H9 (cell line): ENCODE measurements around the gene CFHR2. TPM values are rescaled to one million over a fixed set of nuclear protein-coding genes. Genes with fewer than 3 reads are reported as not detected.

ENCODE experiments used
- DNase-seq: peaks from one replicate; pipeline ENCODE4 v3.0.0-alpha.2; 2017
- H2AFZ ChIP-seq: one replicate; pipeline ENCODE4 v1.6.1; 2013; ENCODE audit warnings: mild to moderate bottlenecking, low read length, control low read depth, moderate library complexity
- H2AK5ac ChIP-seq: 2 replicates; pipeline ENCODE4 v1.6.1; 2013; ENCODE audit warnings: low read length, control low read depth, mixed read lengths; ENCODE audit not compliant: insufficient read length
- H2BK120ac ChIP-seq: one replicate; pipeline ENCODE4 v1.6.1; 2013; ENCODE audit warnings: low read depth, mild to moderate bottlenecking, low read length, control low read depth, inconsistent platforms; ENCODE audit not compliant: poor library complexity, severe bottlenecking
- H2BK12ac ChIP-seq: 2 replicates; pipeline ENCODE4 v1.6.1; 2013; ENCODE audit warnings: low read length, control low read depth, mixed read lengths, low read depth; ENCODE audit not compliant: insufficient read length
- H2BK15ac ChIP-seq: 2 replicates; pipeline ENCODE4 v1.6.1; 2013; ENCODE audit warnings: low read depth, low read length, control low read depth
- H2BK20ac ChIP-seq: one replicate; pipeline ENCODE4 v1.6.1; 2013; ENCODE audit warnings: low read depth, mild to moderate bottlenecking, low read length, control low read depth, inconsistent platforms; ENCODE audit not compliant: poor library complexity, severe bottlenecking
- H2BK5ac ChIP-seq: 2 replicates; pipeline ENCODE4 v1.6.1; 2013; ENCODE audit warnings: low read length, control low read depth, mixed read lengths; ENCODE audit not compliant: insufficient read length
- H3K14ac ChIP-seq: 2 replicates; pipeline ENCODE4 v1.6.1; 2013; ENCODE audit warnings: low read length, control low read depth; ENCODE audit not compliant: insufficient read depth
- H3K18ac ChIP-seq: 2 replicates; pipeline ENCODE4 v1.6.1; 2013; ENCODE audit warnings: low read depth, mild to moderate bottlenecking, mixed read lengths, low read length, control low read depth; ENCODE audit not compliant: insufficient read length
- H3K23ac ChIP-seq: 2 replicates; pipeline ENCODE4 v1.6.1; 2013; ENCODE audit warnings: low read length, control low read depth, mixed read lengths, low read depth; ENCODE audit not compliant: insufficient read length
- H3K23me2 ChIP-seq: 2 replicates; pipeline ENCODE4 v1.6.1; 2013; ENCODE audit warnings: low read depth, mild to moderate bottlenecking, mixed read lengths, low read length, control low read depth; ENCODE audit not compliant: insufficient read length, poor library complexity, severe bottlenecking
- H3K27ac ChIP-seq: 2 replicates; pipeline ENCODE4 v1.5.1; 2013; ENCODE audit warnings: low read length, control low read depth, mixed read lengths, low read depth; ENCODE audit not compliant: insufficient read length
- H3K27me3 ChIP-seq: 2 replicates; pipeline ENCODE4 v1.6.1; 2013; ENCODE audit warnings: low read length, control low read depth, inconsistent platforms; ENCODE audit not compliant: insufficient read depth
- H3K4ac ChIP-seq: 2 replicates; pipeline ENCODE4 v1.6.1; 2013; ENCODE audit warnings: low read depth, mild to moderate bottlenecking, control low read depth, inconsistent platforms, low read length, moderate library complexity
- H3K4me1 ChIP-seq: 2 replicates; pipeline ENCODE4 v1.6.1; 2013; ENCODE audit warnings: low read length, control low read depth, inconsistent platforms; ENCODE audit not compliant: insufficient read depth
- H3K4me2 ChIP-seq: 2 replicates; pipeline ENCODE4 v1.6.1; 2013; ENCODE audit warnings: low read length, control low read depth, mixed read lengths; ENCODE audit not compliant: insufficient read length, insufficient read depth
- H3K56ac ChIP-seq: 2 replicates; pipeline ENCODE4 v1.6.1; 2013; ENCODE audit warnings: low read depth, mild to moderate bottlenecking, mixed read lengths, low read length, control low read depth; ENCODE audit not compliant: insufficient read length
- H3K79me1 ChIP-seq: 2 replicates; pipeline ENCODE4 v1.6.1; 2013; ENCODE audit warnings: low read depth, mild to moderate bottlenecking, moderate library complexity, low read length, control low read depth, inconsistent platforms; ENCODE audit not compliant: insufficient read depth, poor library complexity, severe bottlenecking
- H3K79me2 ChIP-seq: 2 replicates; pipeline ENCODE4 v1.6.1; 2013; ENCODE audit warnings: low read length, control low read depth, inconsistent platforms; ENCODE audit not compliant: insufficient read depth
- H3K9ac ChIP-seq: 2 replicates; pipeline ENCODE4 v1.6.1; 2013; ENCODE audit warnings: low read length, control low read depth, mixed read lengths; ENCODE audit not compliant: insufficient read length; ENCODE audit errors: extremely low read depth
- H3K9me3 ChIP-seq: one replicate; pipeline ENCODE4 v1.6.1; 2013; ENCODE audit warnings: low read depth, low read length, inconsistent platforms; ENCODE audit not compliant: control insufficient read depth
- H3T11ph ChIP-seq: one replicate; pipeline ENCODE4 v1.6.1; 2013; ENCODE audit warnings: mild to moderate bottlenecking, low read length, control low read depth, inconsistent platforms
- H4K20me1 ChIP-seq: one replicate; pipeline ENCODE4 v1.6.1; 2013; ENCODE audit not compliant: control insufficient read depth, insufficient read length, insufficient read depth
- H4K5ac ChIP-seq: 2 replicates; pipeline ENCODE4 v1.6.1; 2013; ENCODE audit warnings: low read depth, mild to moderate bottlenecking, mixed read lengths, low read length, control low read depth; ENCODE audit not compliant: insufficient read length
- H4K8ac ChIP-seq: replicated peaks from 2 replicates; pipeline ENCODE4 v1.6.1; 2013; ENCODE audit warnings: low read length, control low read depth, mixed read lengths, low read depth; ENCODE audit not compliant: insufficient read length
- H4K91ac ChIP-seq: 2 replicates; pipeline ENCODE4 v1.6.1; 2013; ENCODE audit warnings: low read depth, mild to moderate bottlenecking, moderate library complexity, mixed read lengths, low read length, control low read depth; ENCODE audit not compliant: insufficient read length
- H3K27ac Mint-ChIP-seq, 3 experiments: 2 replicates in 2 of 3; 3 replicates in 1 of 3; pipeline ENCODE4 v1.8.0; 2020 to 2021; ENCODE audit warnings: mixed read lengths in 3 of 3, mild to moderate bottlenecking in 1 of 3, moderate library complexity in 1 of 3
- H3K27me3 Mint-ChIP-seq: 2 replicates; pipeline ENCODE4 v1.8.0; 2021; ENCODE audit warnings: low read depth, mild to moderate bottlenecking, moderate library complexity, mixed read lengths
- H3K36me3 Mint-ChIP-seq, 3 experiments: 2 replicates in 2 of 3; 3 replicates in 1 of 3; pipeline ENCODE4 v1.8.0; 2020 to 2021; ENCODE audit warnings: low read depth in 3 of 3, mixed read lengths in 3 of 3; ENCODE audit not compliant: insufficient read depth in 1 of 3
- H3K4me1 Mint-ChIP-seq, 2 experiments: 2 replicates each; pipeline ENCODE4 v1.8.0; 2020; ENCODE audit warnings: mixed read lengths in 2 of 2
- H3K4me3 Mint-ChIP-seq, 2 experiments: 2 replicates in 1 of 2; 3 replicates in 1 of 2; pipeline ENCODE4 v1.8.0; 2020 to 2021; ENCODE audit warnings: mild to moderate bottlenecking in 2 of 2, mixed read lengths in 2 of 2, moderate library complexity in 1 of 2
- H3K9me3 Mint-ChIP-seq, 2 experiments: 2 replicates in 1 of 2; 3 replicates in 1 of 2; pipeline ENCODE4 v1.8.0; 2020; ENCODE audit warnings: mild to moderate bottlenecking in 2 of 2, mixed read lengths in 2 of 2, moderate library complexity in 1 of 2
- CTCF ChIP-seq: fragments of 200-600 bp; sonication (generic); conservative IDR thresholded peaks from 3 replicates; pipeline ENCODE4 v1.8.0; 2021; ENCODE audit warnings: antibody characterized with exemption, mild to moderate bottlenecking
- WGBS: extraction: QIAGEN DNeasy Blood & Tissue Kit; methylation state at CpG from one replicate; pipeline ENCODE4 v1.1.7; 2013; ENCODE audit warnings: missing lambda C conversion rate, low lambda C conversion rate, mixed read lengths; ENCODE audit not compliant: insufficient read length; ENCODE audit errors: extremely low coverage; 5-methylcytosine and 5-hydroxymethylcytosine counted together
- total RNA-seq: library from RNA; stranded (reverse); gene quantifications from 2 replicates; pipeline ENCODE4 v1.2.1, GENCODE V29; 2021

Gene CFHR2
- total RNA-seq, 1 experiment from 2014 or later: not detected

GRCh38 chr1:197008861-197009260 is 65.3 kb downstream of the CFHR2 start:
- H3K56ac ChIP-seq: no peak overlapping the region
- no peak overlapping the region for H3K27ac ChIP-seq
- no peaks in the 10 kb centered on the region for H3K79me1 ChIP-seq
- no peak overlapping the region for H2BK5ac ChIP-seq
- H3K36me3 Mint-ChIP-seq: peaks cover 2 to 8% (median 3%) of the 10 kb centered on the region in 3 experiments; a peak in 4 of 7 replicates
- H4K91ac ChIP-seq: no peak overlapping the region
- no peaks in the 10 kb centered on the region for H4K20me1 ChIP-seq
- peaks cover 9 to 12% of the 10 kb centered on the region in 2 experiments for H3K9me3 Mint-ChIP-seq
- no peaks in the 10 kb centered on the region for H3K4me1 ChIP-seq
- H3K4me2 ChIP-seq: no peak overlapping the region
- no peak overlapping the region for H3K4ac ChIP-seq
- H3K4me1 Mint-ChIP-seq: no peaks in the 10 kb centered on the region
- no peak overlapping the region for H2BK12ac ChIP-seq
- H2BK20ac ChIP-seq: no peak overlapping the region
- no peak overlapping the region for H3K4me3 Mint-ChIP-seq
- TF ChIP-seq CTCF: no peak
- no peaks in the 10 kb centered on the region for H3K9me3 ChIP-seq
- H3K9ac ChIP-seq: no peak overlapping the region
- H3K23me2 ChIP-seq: no peaks in the 10 kb centered on the region
- no peak overlapping the region for H3T11ph ChIP-seq
- H2BK120ac ChIP-seq: no peak overlapping the region
- H3K14ac ChIP-seq: no peak overlapping the region
- H2AFZ ChIP-seq: no peak overlapping the region
- H3K23ac ChIP-seq: no peak overlapping the region
- no peak overlapping the region for H2BK15ac ChIP-seq
- no peaks in the 10 kb centered on the region for H3K27me3 Mint-ChIP-seq
- no peak overlapping the region for H2AK5ac ChIP-seq
- H3K27me3 ChIP-seq: no peaks in the 10 kb centered on the region
- H3K18ac ChIP-seq: no peak overlapping the region
- H4K8ac ChIP-seq: no peak overlapping the region
- WGBS: no CpG with 5 or more reads among the region's 6 CpGs
- H4K5ac ChIP-seq: no peak overlapping the region
- H3K79me2 ChIP-seq: no peaks in the 10 kb centered on the region
- no peak overlapping the region for H3K27ac Mint-ChIP-seq
- no peak for DNase-seq

Other genes starting within 250 kb of the CFHR2 start
- gene CFHR3, start 168.9 kb upstream of the CFHR2 start, total RNA-seq: 0.81 and 1.4 TPM in 2 replicates
- gene CFHR1, start 124.0 kb upstream of the CFHR2 start, total RNA-seq: not detected in 2 replicates
- not detected in 2 replicates for gene CFHR4, start 55.7 kb upstream of the CFHR2 start, total RNA-seq
- not detected in 2 replicates for gene CFHR5, start 33.8 kb downstream of the CFHR2 start, total RNA-seq
- not detected in 2 replicates for gene F13B, start 123.5 kb downstream of the CFHR2 start, total RNA-seq
- gene ASPM, start 202.9 kb downstream of the CFHR2 start, total RNA-seq: 32.4 and 34.9 TPM in 2 replicates